ENCODE measurements around the gene PYDC1. TPM values are rescaled to one million over a fixed set of nuclear protein-coding genes. Genes with fewer than 3 reads are reported as not detected.

The PYDC1 gene
- total and polyA plus RNA-seq, 2 of the 8 experiments (the other 6 are each of a cell fraction or from before 2014, with no cell fraction given), result 3.5 to 11.1 TPM

Small RNA genes lying within 50 kb of the gene (small RNA-seq; reads per million reads assigned to genes)
- gene NDUFA3P6 (ENCODE audit: insufficient read depth), result not detected

Other genes with a start within 250 kb of the PYDC1 start
- 2.9 and 3.1 TPM in 2 replicates for gene HSD3B7, start 231.9 kb downstream of the PYDC1 start, total RNA-seq (2021; fragmentation: NEBNext Ultra II Directional; extraction: Animal tissue kit (Norgen Biotek cat#: 25700))
- gene HSD3B7, start 231.9 kb downstream of the PYDC1 start, polyA plus RNA-seq (2011; rRNA removed), result 6.6 and 9.8 TPM in 2 replicates
- 18.0 and 20.2 TPM in 2 replicates for gene STX1B, start 206.5 kb downstream of the PYDC1 start, total RNA-seq (2021; fragmentation: NEBNext Ultra II Directional; extraction: Animal tissue kit (Norgen Biotek cat#: 25700))
- gene STX1B, start 206.5 kb downstream of the PYDC1 start, polyA plus RNA-seq (2011; rRNA removed), result 8.9 and 14.6 TPM in 2 replicates
- gene STX4, start 183.6 kb downstream of the PYDC1 start, total RNA-seq (2021; fragmentation: NEBNext Ultra II Directional; extraction: Animal tissue kit (Norgen Biotek cat#: 25700)), result 32.3 and 39.2 TPM in 2 replicates
- 25.8 and 32.1 TPM in 2 replicates for gene STX4, start 183.6 kb downstream of the PYDC1 start, polyA plus RNA-seq (2011; rRNA removed)
- gene ZNF668, start 142.9 kb downstream of the PYDC1 start, total RNA-seq (2021; fragmentation: NEBNext Ultra II Directional; extraction: Animal tissue kit (Norgen Biotek cat#: 25700)), result 13.6 and 14.0 TPM in 2 replicates
- gene ZNF668, start 142.9 kb downstream of the PYDC1 start, polyA plus RNA-seq (2011; rRNA removed), result 14.3 and 18.8 TPM in 2 replicates
- gene ZNF646, start 142.7 kb downstream of the PYDC1 start, total RNA-seq (2021; fragmentation: NEBNext Ultra II Directional; extraction: Animal tissue kit (Norgen Biotek cat#: 25700)), result 25.0 TPM in 2 replicates
- gene ZNF646, start 142.7 kb downstream of the PYDC1 start, polyA plus RNA-seq (2011; rRNA removed), result 6.5 and 9.9 TPM in 2 replicates
- 1.7 and 2.5 TPM in 2 replicates for gene PRSS53, start 128.2 kb downstream of the PYDC1 start, total RNA-seq (2021; fragmentation: NEBNext Ultra II Directional; extraction: Animal tissue kit (Norgen Biotek cat#: 25700))
- 2.6 and 3.6 TPM in 2 replicates for gene PRSS53, start 128.2 kb downstream of the PYDC1 start, polyA plus RNA-seq (2011; rRNA removed)
- 83.3 and 84.1 TPM in 2 replicates for gene VKORC1, start 122.3 kb downstream of the PYDC1 start, total RNA-seq (2021; fragmentation: NEBNext Ultra II Directional; extraction: Animal tissue kit (Norgen Biotek cat#: 25700))
- gene VKORC1, start 122.3 kb downstream of the PYDC1 start, polyA plus RNA-seq (2011; rRNA removed), result 483 and 512 TPM in 2 replicates
- 49.6 and 51.5 TPM in 2 replicates for gene BCKDK, start 108.7 kb downstream of the PYDC1 start, total RNA-seq (2021; fragmentation: NEBNext Ultra II Directional; extraction: Animal tissue kit (Norgen Biotek cat#: 25700))
- 77.1 and 97.1 TPM in 2 replicates for gene BCKDK, start 108.7 kb downstream of the PYDC1 start, polyA plus RNA-seq (2011; rRNA removed)
- 61.6 and 68.7 TPM in 2 replicates for gene KAT8, start 99.5 kb downstream of the PYDC1 start, total RNA-seq (2021; fragmentation: NEBNext Ultra II Directional; extraction: Animal tissue kit (Norgen Biotek cat#: 25700))
- gene KAT8, start 99.5 kb downstream of the PYDC1 start, polyA plus RNA-seq (2011; rRNA removed), result 52.6 and 60.8 TPM in 2 replicates
- gene PRSS8, start 81.4 kb downstream of the PYDC1 start, total RNA-seq (2021; fragmentation: NEBNext Ultra II Directional; extraction: Animal tissue kit (Norgen Biotek cat#: 25700)), result 86.1 and 87.7 TPM in 2 replicates
- gene PRSS8, start 81.4 kb downstream of the PYDC1 start, polyA plus RNA-seq (2011; rRNA removed), result 273 and 321 TPM in 2 replicates
- gene PRSS36, start 67.1 kb downstream of the PYDC1 start, total RNA-seq (2021; fragmentation: NEBNext Ultra II Directional; extraction: Animal tissue kit (Norgen Biotek cat#: 25700)), result 1.3 TPM in 2 replicates
- 1.9 and 3.1 TPM in 2 replicates for gene PRSS36, start 67.1 kb downstream of the PYDC1 start, polyA plus RNA-seq (2011; rRNA removed)
- gene FUS, start 37.0 kb downstream of the PYDC1 start, total RNA-seq (2021; fragmentation: NEBNext Ultra II Directional; extraction: Animal tissue kit (Norgen Biotek cat#: 25700)), result 685 and 686 TPM in 2 replicates
- gene FUS, start 37.0 kb downstream of the PYDC1 start, polyA plus RNA-seq (2011; rRNA removed), result 484 and 491 TPM in 2 replicates
- 29.9 and 32.2 TPM in 2 replicates for gene PYCARD, start 14.4 kb downstream of the PYDC1 start, total RNA-seq (2021; fragmentation: NEBNext Ultra II Directional; extraction: Animal tissue kit (Norgen Biotek cat#: 25700))
- gene PYCARD, start 14.4 kb downstream of the PYDC1 start, polyA plus RNA-seq (2011; rRNA removed), result 77.9 and 87.0 TPM in 2 replicates
- 1.3 and 2.1 TPM in 2 replicates for gene TRIM72, start 3.0 kb downstream of the PYDC1 start, total RNA-seq (2021; fragmentation: NEBNext Ultra II Directional; extraction: Animal tissue kit (Norgen Biotek cat#: 25700))
- 0.57 and 0.97 TPM in 2 replicates for gene TRIM72, start 3.0 kb downstream of the PYDC1 start, polyA plus RNA-seq (2011; rRNA removed)
- 0.22 and 0.44 TPM in 2 replicates for gene ITGAM, start 42.8 kb upstream of the PYDC1 start, total RNA-seq (2021; fragmentation: NEBNext Ultra II Directional; extraction: Animal tissue kit (Norgen Biotek cat#: 25700))
- gene ITGAM, start 42.8 kb upstream of the PYDC1 start, polyA plus RNA-seq (2011; rRNA removed), result 2.0 and 2.9 TPM in 2 replicates
- gene ITGAX, start 138.0 kb upstream of the PYDC1 start, total RNA-seq (2021; fragmentation: NEBNext Ultra II Directional; extraction: Animal tissue kit (Norgen Biotek cat#: 25700)), result not detected in 2 replicates
- gene ITGAX, start 138.0 kb upstream of the PYDC1 start, polyA plus RNA-seq (2011; rRNA removed), result 0.13 and 0.30 TPM in 2 replicates
- not detected in 2 replicates for gene ITGAD, start 176.2 kb upstream of the PYDC1 start, total RNA-seq (2021; fragmentation: NEBNext Ultra II Directional; extraction: Animal tissue kit (Norgen Biotek cat#: 25700))
- 0.06 TPM in 1 of 2 replicates, not detected in the other for gene ITGAD, start 176.2 kb upstream of the PYDC1 start, polyA plus RNA-seq (2011; rRNA removed)
- not detected in 2 replicates for gene COX6A2, start 211.2 kb upstream of the PYDC1 start, total RNA-seq (2021; fragmentation: NEBNext Ultra II Directional; extraction: Animal tissue kit (Norgen Biotek cat#: 25700))
- gene COX6A2, start 211.2 kb upstream of the PYDC1 start, polyA plus RNA-seq (2011; rRNA removed), result 0.79 and 1.6 TPM in 2 replicates
- gene ZNF843, start 225.7 kb upstream of the PYDC1 start, total RNA-seq (2021; fragmentation: NEBNext Ultra II Directional; extraction: Animal tissue kit (Norgen Biotek cat#: 25700)), result 0.15 and 0.19 TPM in 2 replicates
- 0.32 and 0.36 TPM in 2 replicates for gene ZNF843, start 225.7 kb upstream of the PYDC1 start, polyA plus RNA-seq (2011; rRNA removed)
- gene ARMC5, start 242.4 kb upstream of the PYDC1 start, total RNA-seq (2021; fragmentation: NEBNext Ultra II Directional; extraction: Animal tissue kit (Norgen Biotek cat#: 25700)), result 8.7 and 8.9 TPM in 2 replicates
- gene ARMC5, start 242.4 kb upstream of the PYDC1 start, polyA plus RNA-seq (2011; rRNA removed), result 7.8 and 16.4 TPM in 2 replicates

Measured in H1 (cell line).